Mucosa of descending colon (tissue), 3 donors: ENCODE results near the gene SDSL. TPM values are rescaled to one million over a fixed set of nuclear protein-coding genes. Genes with fewer than 3 reads are reported as not detected.

ENCODE experiments used
- ATAC-seq: fragments of 200-7000 bp; cut with Tn5 transposase; one replicate; pipeline ENCODE4 v1.9.1; 2020; ENCODE audit warnings: mild to moderate bottlenecking, moderate library complexity
- DNase-seq, 3 donors: peaks; one replicate each; pipeline ENCODE4 v3.0.0-alpha.2; 2020
- H3K36me3 ChIP-seq: fragments of 200-600 bp; one replicate; pipeline ENCODE4 v1.8.0; 2021; ENCODE audit warnings: low read depth, mild to moderate bottlenecking
- H3K4me1 ChIP-seq: fragments of 200-600 bp; one replicate; pipeline ENCODE4 v1.8.0; 2021; ENCODE audit warnings: low read depth, mild to moderate bottlenecking
- H3K4me3 ChIP-seq: fragments of 200-600 bp; one replicate; pipeline ENCODE4 v1.8.0; 2021; ENCODE audit warnings: mild to moderate bottlenecking
- H3K9me3 ChIP-seq: fragments of 200-600 bp; one replicate; pipeline ENCODE4 v1.8.0; 2021; ENCODE audit warnings: mild to moderate bottlenecking
- CTCF ChIP-seq: fragments of 200-600 bp; IDR thresholded peaks from one replicate; pipeline ENCODE4 v1.8.0; 2022; ENCODE audit warnings: antibody characterized with exemption, mild to moderate bottlenecking
- intact Hi-C, 2 donors: fragments of 100-400 bp; cut with DNase I in 1 of 2; cut with micrococcal nuclease in 1 of 2; formaldehyde crosslinking; loops; one replicate each; pipeline versions ENCODE4 v1.11.0 to v1.11.1; 2022; cut with DNase I, micrococcal nuclease
- total RNA-seq, 3 donors: library from RNA; stranded (reverse); fragmentation: NEBNext Ultra II Directional in 2 of 3; extraction: Animal tissue kit (Norgen Biotek cat#: 25700) in 2 of 3; gene quantifications; one replicate each; pipeline versions ENCODE4 v1.2.1 to v1.2.4, GENCODE V29; 2021 to 2023
- donor health status: DM: no; HTN: no; CAD: no; lungs with moderate emphysema.
- donor health status: DM: no; HTN: no; CAD: no.
- donor health status: DM: no; HTN: yes; CAD: no.

The SDSL gene
- total RNA-seq, 3 donors from 2014 or later, result 9.4 to 24.0 (median 15.7) TPM

GRCh38 chr12:113469224-113469948, 47.2 kb downstream of the SDSL start:
- intact Hi-C loops, result no loop called here
- Histone ChIP-seq H3K9me3 (no peaks in the 10 kb centered on the region), H3K4me3 (no peak overlapping the region), H3K4me1 (peaks cover 12% of the 10 kb centered on the region), H3K36me3 (no peaks in the 10 kb centered on the region)
- DNase-seq, result no peak
- ATAC-seq, result no peak
- TF ChIP-seq CTCF, result no peak

- no peaks in the 10 kb centered on the region for H3K9me3 ChIP-seq
- TF ChIP-seq CTCF, result no peak
- ATAC-seq (no peak), DNase-seq (no peak)
- H3K4me1 ChIP-seq, result peaks cover 6% of the 10 kb centered on the region
- no peak overlapping the region for H3K4me3 ChIP-seq
- intact Hi-C loops, result no loop called here
- no peaks in the 10 kb centered on the region for H3K36me3 ChIP-seq
These were observed 48.0 kb downstream of the SDSL start for GRCh38 chr12:113469949-113470743.

- no peak for TF ChIP-seq CTCF
- no peak for DNase-seq
- intact Hi-C loops, result no loop called here
- no peak for ATAC-seq
- Histone ChIP-seq H3K36me3 (no peaks in the 10 kb centered on the region), H3K4me3 (no peak overlapping the region), H3K4me1 (peaks cover 2% of the 10 kb centered on the region), H3K9me3 (no peaks in the 10 kb centered on the region)
These were observed 48.9 kb downstream of the SDSL start for GRCh38 chr12:113470871-113471618.

GRCh38 chr12:113471619-113472171, 49.5 kb downstream of the SDSL start, which contains the start of gene LHX5:
Gene LHX5 (minus strand): TSS chr12:113471871. CDS start chr12:113471498, 373 bp downstream.
- peaks cover 2% of the 10 kb centered on the region for H3K4me1 ChIP-seq
- no peak for TF ChIP-seq CTCF
- no peak within 1 kb of the TSS for H3K4me3 ChIP-seq
- DNase-seq, result no peak
- no peak for ATAC-seq
- intact Hi-C loops, result no loop called here
- no peaks in the 10 kb centered on the region for H3K36me3 ChIP-seq
- no peaks in the 10 kb centered on the region for H3K9me3 ChIP-seq
